ENCODE measurements around the gene TBC1D4.
A peak's percentile ranks its signal among the peaks of the same experiment; 100 is the strongest.
"Not testable (repeated sequence)": the region's sequence is repeated elsewhere in the genome, so short reads cannot be mapped to it uniquely, and the experiment has no call there.

TBC1D4 gene

GRCh38 chr13:75356421-75356820, 125.5 kb downstream of the TBC1D4 start:
- no peak for DNase-seq (ENCODE audit: low read depth)

GRCh38 chr13:75355609-75356008, 126.4 kb downstream of the TBC1D4 start:
- DNase-seq (ENCODE audit: low read depth): no peak

GRCh38 chr13:75353781-75354193, 128.2 kb downstream of the TBC1D4 start:
- DNase-seq (ENCODE audit: low read depth): no peak

GRCh38 chr13:75352641-75353327, 129.2 kb downstream of the TBC1D4 start:
- DNase-seq (ENCODE audit: low read depth): no peak

- DNase-seq (ENCODE audit: low read depth): not testable (repeated sequence)
Observed at GRCh38 chr13:75351538-75351937, 130.4 kb downstream of the TBC1D4 start.

GRCh38 chr13:75347925-75348324, 134.0 kb downstream of the TBC1D4 start:
- DNase-seq (ENCODE audit: low read depth): no peak

- no peak for DNase-seq (ENCODE audit: low read depth)
Observed at GRCh38 chr13:75347457-75347856, 134.5 kb downstream of the TBC1D4 start.

- DNase-seq (ENCODE audit: low read depth): no peak
Observed at GRCh38 chr13:75345193-75345592, 136.8 kb downstream of the TBC1D4 start.

- DNase-seq (ENCODE audit: low read depth): no peak
Observed at GRCh38 chr13:75341028-75341427, 140.9 kb downstream of the TBC1D4 start.

- no peak for DNase-seq (ENCODE audit: low read depth)
Observed at GRCh38 chr13:75339635-75340374, 142.2 kb downstream of the TBC1D4 start.

- DNase-seq (ENCODE audit: low read depth): no peak
Observed at GRCh38 chr13:75334634-75335447, 147.1 kb downstream of the TBC1D4 start.

- no peak for DNase-seq (ENCODE audit: low read depth)
Observed at GRCh38 chr13:75333103-75333502, 148.9 kb downstream of the TBC1D4 start.

- DNase-seq (ENCODE audit: low read depth): no peak
Observed at GRCh38 chr13:75331792-75332349, 150.1 kb downstream of the TBC1D4 start.

GRCh38 chr13:75330770-75331169, 151.2 kb downstream of the TBC1D4 start:
- no peak for DNase-seq (ENCODE audit: low read depth)

GRCh38 chr13:75329723-75330122, 152.2 kb downstream of the TBC1D4 start:
- no peak for DNase-seq (ENCODE audit: low read depth)

GRCh38 chr13:75329097-75329496, 152.9 kb downstream of the TBC1D4 start:
- no peak for DNase-seq (ENCODE audit: low read depth)

GRCh38 chr13:75327135-75327510, 154.8 kb downstream of the TBC1D4 start:
- DNase-seq (ENCODE audit: low read depth): no peak

GRCh38 chr13:75326173-75327134, 155.5 kb downstream of the TBC1D4 start:
- peak; percentile 23 for DNase-seq (ENCODE audit: low read depth)

- DNase-seq (ENCODE audit: low read depth): no peak
Observed at GRCh38 chr13:75325711-75326110, 156.3 kb downstream of the TBC1D4 start.

GRCh38 chr13:75324413-75324940, 157.5 kb downstream of the TBC1D4 start:
- DNase-seq (ENCODE audit: low read depth): no peak

- DNase-seq (ENCODE audit: low read depth): no peak
Observed at GRCh38 chr13:75321084-75321483, 160.9 kb downstream of the TBC1D4 start.

Data from stimulated activated CD8-positive, alpha-beta memory T cell treated with anti-CD3 and anti-CD28 coated beads, Interleukin-7, amount 100 ng/mL, for 24 hours (primary cell).